HG03342 (cell line): ENCODE measurements around the gene SNX14.
"Not testable (repeated sequence)": the region's sequence is repeated elsewhere in the genome, so short reads cannot be mapped to it uniquely, and the experiment has no call there.

Experiments used
- ATAC-seq: cut with Tn5 transposase; IDR thresholded peaks from one replicate; pipeline ENCODE4 v1.9.1; 2021; ENCODE audit warnings: mild to moderate bottlenecking, moderate library complexity; ENCODE audit not compliant: unreplicated experiment

SNX14 gene

GRCh38 chr6:85593438-85594196 is at the start of gene SNX14:
Gene SNX14, minus strand, starts transcription at chr6:85593858. Its CDS starts 140 bp downstream, at chr6:85593718.
- peak; percentile 88 for ATAC-seq

GRCh38 chr6:85642774-85643536 is 49.3 kb upstream of the SNX14 start, which contains the start of gene SYNCRIP:
Gene SYNCRIP, minus strand, starts transcription at chr6:85642886. Its CDS starts 1,447 bp downstream, at chr6:85641439.
- ATAC-seq: peak; percentile 76

- ATAC-seq: no peak
Measured at GRCh38 chr6:85641897-85642773, 48.5 kb upstream of the SNX14 start.

GRCh38 chr6:85641522-85641896 is 47.9 kb upstream of the SNX14 start:
- no peak for ATAC-seq

GRCh38 chr6:85640821-85641220 is 47.2 kb upstream of the SNX14 start:
- no peak for ATAC-seq

GRCh38 chr6:85637579-85637978 is 43.9 kb upstream of the SNX14 start:
- ATAC-seq: no peak

GRCh38 chr6:85632164-85632942 is 38.7 kb upstream of the SNX14 start:
- no peak for ATAC-seq

- not testable (repeated sequence) for ATAC-seq
Measured at GRCh38 chr6:85631117-85631516, 37.5 kb upstream of the SNX14 start.

GRCh38 chr6:85628353-85628752 is 34.7 kb upstream of the SNX14 start:
- ATAC-seq: no peak

GRCh38 chr6:85620308-85620707 is 26.6 kb upstream of the SNX14 start:
- ATAC-seq: no peak

- ATAC-seq: no peak
Measured at GRCh38 chr6:85614780-85615179, 21.1 kb upstream of the SNX14 start.

- ATAC-seq: no peak
Measured at GRCh38 chr6:85612690-85613474, 19.2 kb upstream of the SNX14 start.

- ATAC-seq: no peak
Measured at GRCh38 chr6:85610182-85610895, 16.7 kb upstream of the SNX14 start.

GRCh38 chr6:85602100-85602499 is 8.4 kb upstream of the SNX14 start:
- ATAC-seq: no peak

GRCh38 chr6:85600713-85601313 is 7.2 kb upstream of the SNX14 start:
- no peak for ATAC-seq

- peak; percentile 6 for ATAC-seq
Measured at GRCh38 chr6:85594197-85594930, 706 bp upstream of the SNX14 start.

GRCh38 chr6:85592033-85592432 is 1.6 kb downstream of the SNX14 start:
- no peak for ATAC-seq

GRCh38 chr6:85591207-85591606 is 2.5 kb downstream of the SNX14 start:
- ATAC-seq: no peak
